ENCODE results near the gene RICTOR. TPM values are rescaled to one million over a fixed set of nuclear protein-coding genes. Genes with fewer than 3 reads are reported as not detected.

The RICTOR gene
- total and polyA plus RNA-seq, 9 of the 15 experiments (the other 6 are each of a cell fraction or from before 2014, with no cell fraction given): 13.9 to 46.6 (median 22.6) TPM

DNA sequence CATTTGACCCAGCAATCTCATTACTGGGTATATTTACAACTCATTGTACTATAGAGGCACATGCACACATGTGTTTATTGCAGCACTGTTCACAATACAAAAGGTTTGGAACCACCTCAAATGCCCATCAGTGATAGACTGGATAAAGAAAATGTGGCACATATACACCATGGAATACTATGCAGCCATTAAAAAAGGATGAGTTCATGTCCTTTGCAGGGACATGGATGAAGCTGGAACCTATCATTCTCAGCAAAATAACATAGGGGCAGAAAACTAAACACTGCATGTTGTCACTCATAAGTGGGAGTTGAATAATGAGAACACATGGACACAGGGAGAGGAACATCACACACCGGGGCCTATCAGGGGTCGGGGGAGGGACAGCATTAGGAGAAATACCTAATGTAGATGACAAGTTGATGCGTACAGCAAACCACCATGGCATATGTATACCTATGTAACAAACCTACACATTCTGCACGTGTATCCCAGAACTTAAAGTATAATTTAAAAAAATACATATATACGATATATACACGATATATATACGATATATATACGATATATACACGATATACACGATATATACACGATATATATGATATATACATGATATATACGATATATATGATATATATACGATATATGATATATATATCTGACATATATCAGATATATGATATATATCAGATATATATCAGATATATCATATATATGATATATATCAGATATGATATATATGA lies 84.1 kb downstream of the RICTOR start (continued):
- TF ChIP-seq NFIX (CRISPR knock-in tag; IDR thresholded peaks at IDR 0.05; ENCODE audit: low read depth): peak; percentile 52
- TF ChIP-seq, protein P1, sequence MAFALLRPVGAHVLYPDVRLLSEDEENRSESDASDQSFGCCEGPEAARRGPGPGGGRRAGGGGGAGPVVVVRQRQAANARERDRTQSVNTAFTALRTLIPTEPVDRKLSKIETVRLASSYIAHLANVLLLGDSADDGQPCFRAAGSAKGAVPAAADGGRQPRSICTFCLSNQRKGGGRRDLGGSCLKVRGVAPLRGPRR (CRISPR knock-in tag; IDR thresholded peaks at IDR 0.05): peak; percentile 88
- peak; percentile 93 for TF ChIP-seq ZNF140 (CRISPR knock-in tag; IDR thresholded peaks at IDR 0.05)
- peak in 1 of 2 experiments; percentile 64 for TF ChIP-seq NCOA2 (IDR thresholded peaks at IDR 0.05; ENCODE audit: partially characterized antibody in 2 of 2)
- TF ChIP-seq MTF1 (CRISPR knock-in tag; IDR thresholded peaks at IDR 0.05; ENCODE audit: borderline replicate concordance): peak; percentile 94
- peak; percentile 61; the same call in 1 of the 2 replicates for TF ChIP-seq PPARD (CRISPR knock-in tag; IDR thresholded peaks at IDR 0.05)
- TF ChIP-seq ZNF408 (CRISPR knock-in tag; IDR thresholded peaks at IDR 0.05; ENCODE audit: low read depth): peak; percentile 51; the same call in 1 of the 2 replicates

GRCh38 chr5:38985909-38986452 lies 88.2 kb downstream of the RICTOR start:
- in situ Hi-C loops (cut with MboI): no loop called here
- H3K4me1 ChIP-seq (replicated peaks in 1 of 2; ENCODE audit: control insufficient read depth in 2 of 2, insufficient read depth in 2 of 2, low read length in 2 of 2): no peaks in the 10 kb centered on the region
- no peak overlapping the region for H3K27ac ChIP-seq (ENCODE audit: extremely low read depth, low read depth, low read length)
- peaks cover 18% of the 10 kb centered on the region for H3K36me3 ChIP-seq (ENCODE audit: control insufficient read depth, insufficient read depth, low read length)
- BruUV-seq (replicated peaks): no TSS peak
- peaks cover 2% of the 10 kb centered on the region; the same call in 1 of the 3 replicates for H3K79me2 ChIP-seq (ENCODE audit: control insufficient read depth, insufficient read depth, low read length)
- DNase-seq (ENCODE audit: extremely low read depth in 1 of 4, low spot score in 3 of 4) (no peak), ATAC-seq (no peak), FAIRE-seq (no peak)
- no peak overlapping the region for H3K4me3 ChIP-seq
- H2AFZ ChIP-seq (ENCODE audit: low read depth, low read length): no peak overlapping the region
- no peaks in the 10 kb centered on the region for H3K9me1 ChIP-seq (ENCODE audit: control insufficient read depth, insufficient read depth, low read length)
- POLR2A ChIA-PET: no interaction called here
- intact Hi-C loops (cut with micrococcal nuclease): loop anchor here (2.0 kb wide), 1 partner anchor 299 kb away; no protein-coding TSS in a partner anchor
- CTCF ChIA-PET (ENCODE audit: low intra/inter-chr PET ratio): no interaction called here
- no peaks in the 10 kb centered on the region for H4K20me1 ChIP-seq (replicated peaks; ENCODE audit: control insufficient read depth, insufficient read depth, low read length)
- no peak overlapping the region for H3K4me2 ChIP-seq (ENCODE audit: insufficient read depth, low read length)
- H3K27me3 ChIP-seq (ENCODE audit: control insufficient read depth in 2 of 2, insufficient read depth in 2 of 2, low read length in 2 of 2): no peaks in the 10 kb centered on the region
- 88% methylated on average over 9 of the region's 9 CpGs for WGBS (ENCODE audit: insufficient coverage, low coverage, missing lambda C conversion rate)
- no peak overlapping the region for H3K9ac ChIP-seq (ENCODE audit: insufficient read depth in 1 of 2, low read depth in 2 of 2, low read length in 2 of 2)
- H3K9me3 ChIP-seq (replicated peaks; ENCODE audit: control insufficient read depth, insufficient read depth, low read depth, low read length): peaks cover 3% of the 10 kb centered on the region; the same call in 1 of the 2 replicates
- TF ChIP-seq PHF8 (IDR thresholded peaks at IDR 0.05; ENCODE audit: borderline replicate concordance, low read length) (no peak), HNRNPUL1 (IDR thresholded peaks at IDR 0.05; ENCODE audit: low read length) (no peak), ELF1 (tag; IDR thresholded peaks at IDR 0.05) (no peak), BCOR (IDR thresholded peaks at IDR 0.05) (no peak), CBX5 (IDR thresholded peaks at IDR 0.05; ENCODE audit: borderline replicate concordance, low read depth) (no peak), RUNX1 (IDR thresholded peaks at IDR 0.05; ENCODE audit: low read depth) (no peak)
- TF ChIP-seq, protein P2, sequence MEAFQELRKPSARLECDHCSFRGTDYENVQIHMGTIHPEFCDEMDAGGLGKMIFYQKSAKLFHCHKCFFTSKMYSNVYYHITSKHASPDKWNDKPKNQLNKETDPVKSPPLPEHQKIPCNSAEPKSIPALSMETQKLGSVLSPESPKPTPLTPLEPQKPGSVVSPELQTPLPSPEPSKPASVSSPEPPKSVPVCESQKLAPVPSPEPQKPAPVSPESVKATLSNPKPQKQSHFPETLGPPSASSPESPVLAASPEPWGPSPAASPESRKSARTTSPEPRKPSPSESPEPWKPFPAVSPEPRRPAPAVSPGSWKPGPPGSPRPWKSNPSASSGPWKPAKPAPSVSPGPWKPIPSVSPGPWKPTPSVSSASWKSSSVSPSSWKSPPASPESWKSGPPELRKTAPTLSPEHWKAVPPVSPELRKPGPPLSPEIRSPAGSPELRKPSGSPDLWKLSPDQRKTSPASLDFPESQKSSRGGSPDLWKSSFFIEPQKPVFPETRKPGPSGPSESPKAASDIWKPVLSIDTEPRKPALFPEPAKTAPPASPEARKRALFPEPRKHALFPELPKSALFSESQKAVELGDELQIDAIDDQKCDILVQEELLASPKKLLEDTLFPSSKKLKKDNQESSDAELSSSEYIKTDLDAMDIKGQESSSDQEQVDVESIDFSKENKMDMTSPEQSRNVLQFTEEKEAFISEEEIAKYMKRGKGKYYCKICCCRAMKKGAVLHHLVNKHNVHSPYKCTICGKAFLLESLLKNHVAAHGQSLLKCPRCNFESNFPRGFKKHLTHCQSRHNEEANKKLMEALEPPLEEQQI (IDR thresholded peaks at IDR 0.05): peak; percentile 92
- TF ChIP-seq, protein P3, sequence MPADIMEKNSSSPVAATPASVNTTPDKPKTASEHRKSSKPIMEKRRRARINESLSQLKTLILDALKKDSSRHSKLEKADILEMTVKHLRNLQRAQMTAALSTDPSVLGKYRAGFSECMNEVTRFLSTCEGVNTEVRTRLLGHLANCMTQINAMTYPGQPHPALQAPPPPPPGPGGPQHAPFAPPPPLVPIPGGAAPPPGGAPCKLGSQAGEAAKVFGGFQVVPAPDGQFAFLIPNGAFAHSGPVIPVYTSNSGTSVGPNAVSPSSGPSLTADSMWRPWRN (IDR thresholded peaks at IDR 0.05; ENCODE audit: low read depth): no peak
- TF ChIP-seq, protein P4, sequence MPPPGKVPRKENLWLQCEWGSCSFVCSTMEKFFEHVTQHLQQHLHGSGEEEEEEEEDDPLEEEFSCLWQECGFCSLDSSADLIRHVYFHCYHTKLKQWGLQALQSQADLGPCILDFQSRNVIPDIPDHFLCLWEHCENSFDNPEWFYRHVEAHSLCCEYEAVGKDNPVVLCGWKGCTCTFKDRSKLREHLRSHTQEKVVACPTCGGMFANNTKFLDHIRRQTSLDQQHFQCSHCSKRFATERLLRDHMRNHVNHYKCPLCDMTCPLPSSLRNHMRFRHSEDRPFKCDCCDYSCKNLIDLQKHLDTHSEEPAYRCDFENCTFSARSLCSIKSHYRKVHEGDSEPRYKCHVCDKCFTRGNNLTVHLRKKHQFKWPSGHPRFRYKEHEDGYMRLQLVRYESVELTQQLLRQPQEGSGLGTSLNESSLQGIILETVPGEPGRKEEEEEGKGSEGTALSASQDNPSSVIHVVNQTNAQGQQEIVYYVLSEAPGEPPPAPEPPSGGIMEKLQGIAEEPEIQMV (tag; conservative IDR thresholded peaks at IDR 0.05; ENCODE audit: low read depth): no peak
